Measurements from ENCODE around the gene LRRC4C. TPM values are rescaled to one million over a fixed set of nuclear protein-coding genes. Genes with fewer than 3 reads are reported as not detected.

The LRRC4C gene
- total RNA-seq, 4 donors from 2014 or later, result 0.19 to 1.1 TPM; not detected in 2

- no peak for DNase-seq (ENCODE audit: low spot score in 2 of 2)
- H3K4me3 ChIP-seq (ENCODE audit: low read depth, poor library complexity, severe bottlenecking), result no peak overlapping the region
- TF ChIP-seq POLR2A (IDR thresholded peaks at IDR 0.05) (no peak), CTCF (IDR thresholded peaks at IDR 0.05) (no peak)
- WGBS, 2 donors, result 74 to 79% methylated on average over 2 of the region's 2 CpGs
- intact Hi-C loops (cut with DNase I; ENCODE audit: low total_unique reads), result no loop called here
These were observed 1364.5 kb downstream of the LRRC4C start for GRCh38 chr11:40094954-40095353.

GRCh38 chr11:40080434-40080833, 1379.0 kb downstream of the LRRC4C start:
- DNase-seq (ENCODE audit: low spot score in 2 of 2), result no peak
- H3K4me3 ChIP-seq (ENCODE audit: low read depth, poor library complexity, severe bottlenecking), result no peak overlapping the region
- intact Hi-C loops (cut with DNase I; ENCODE audit: low total_unique reads), result no loop called here
- TF ChIP-seq CTCF (IDR thresholded peaks at IDR 0.05) (no peak), POLR2A (IDR thresholded peaks at IDR 0.05) (no peak)
- WGBS, 2 donors, result 70 to 76% methylated on average over 7 of the region's 7 CpGs
